GM12878 (cell line): ENCODE measurements around the gene TRIM49. TPM values are rescaled to one million over a fixed set of nuclear protein-coding genes. Genes with fewer than 3 reads are reported as not detected.

Experiments used
- polyA plus RNA-seq, 11 experiments: library from polyadenylated mRNA; depleted of rRNA in 4 of 11; unstranded in 6 of 11; stranded (reverse) in 5 of 11; fragments of >200 nt; fragmentation: Nextera tagmentation in 4 of 11; fragmentation: Illumina TruSeq in 1 of 11; extraction: Ambion mirVana in 4 of 11; extraction: Trizol in 1 of 11; gene quantifications; 1 replicate in 1 of 11; 2 replicates in 10 of 11; pipeline versions ENCODE4 v1.2.1 to v1.2.3, GENCODE V29; 2011 to 2016; ENCODE audit warnings: inconsistent platforms in 2 of 11, missing spikeins in 2 of 11, low read depth in 1 of 11
- small RNA-seq: library from RNA; depleted of rRNA; stranded (forward); fragments of <200 nt; gene quantifications from one replicate; pipeline ENCODE3, GENCODE V24; 2014
- total RNA-seq, 4 experiments: library from RNA; depleted of rRNA in 3 of 4; stranded (reverse); fragments of >200 nt in 3 of 4; fragmentation: Illumina TruSeq in 1 of 4; extraction: Trizol in 1 of 4; gene quantifications; 2 replicates each; pipeline versions ENCODE4 v1.2.1 to v1.2.3, GENCODE V29; 2013 to 2021

TRIM49 gene
- total and polyA plus RNA-seq, 10 of the 15 experiments (the other 5 are each of a cell fraction or from before 2014, with no cell fraction given) = not detected

Small RNAs within 50 kb of the gene (small RNA-seq; reads per million reads assigned to genes)
- gene AP003122.3 = not detected

Other genes starting within 250 kb of the TRIM49 start
- gene TRIM77, start 98.3 kb downstream of the TRIM49 start, total RNA-seq (2014; rRNA removed) = not detected in 2 replicates
- gene TRIM77, start 98.3 kb downstream of the TRIM49 start, total RNA-seq (2014; rRNA removed; fragmentation: Illumina TruSeq; extraction: Trizol) = not detected in 2 replicates
- gene TRIM77, start 98.3 kb downstream of the TRIM49 start, total RNA-seq (2021) = not detected in 2 replicates
- gene TRIM77, start 98.3 kb downstream of the TRIM49 start, polyA plus RNA-seq (2011; rRNA removed) = not detected in 2 replicates
- not detected in 2 replicates for gene TRIM77, start 98.3 kb downstream of the TRIM49 start, polyA plus RNA-seq (2014; fragmentation: Illumina TruSeq; extraction: Trizol)
- not detected for gene TRIM77, start 98.3 kb downstream of the TRIM49 start, polyA plus RNA-seq (2014; fragmentation: Nextera tagmentation; extraction: Ambion mirVana)
- not detected in 2 replicates for gene TRIM77, start 98.3 kb downstream of the TRIM49 start, polyA plus RNA-seq (2014; rRNA removed)
- gene TRIM77, start 98.3 kb downstream of the TRIM49 start, polyA plus RNA-seq (2016; fragmentation: Nextera tagmentation; extraction: Ambion mirVana) = not detected
- gene TRIM64B, start 69.9 kb upstream of the TRIM49 start, total RNA-seq (2014; rRNA removed) = not detected in 2 replicates
- not detected in 2 replicates for gene TRIM64B, start 69.9 kb upstream of the TRIM49 start, total RNA-seq (2014; rRNA removed; fragmentation: Illumina TruSeq; extraction: Trizol)
- not detected in 2 replicates for gene TRIM64B, start 69.9 kb upstream of the TRIM49 start, total RNA-seq (2021)
- gene TRIM64B, start 69.9 kb upstream of the TRIM49 start, polyA plus RNA-seq (2011; rRNA removed) = not detected in 2 replicates
- not detected in 2 replicates for gene TRIM64B, start 69.9 kb upstream of the TRIM49 start, polyA plus RNA-seq (2014; fragmentation: Illumina TruSeq; extraction: Trizol)
- not detected for gene TRIM64B, start 69.9 kb upstream of the TRIM49 start, polyA plus RNA-seq (2014; fragmentation: Nextera tagmentation; extraction: Ambion mirVana)
- gene TRIM64B, start 69.9 kb upstream of the TRIM49 start, polyA plus RNA-seq (2014; rRNA removed) = not detected in 2 replicates
- not detected for gene TRIM64B, start 69.9 kb upstream of the TRIM49 start, polyA plus RNA-seq (2016; fragmentation: Nextera tagmentation; extraction: Ambion mirVana)
- gene TRIM49D1, start 113.7 kb upstream of the TRIM49 start, total RNA-seq (2014; rRNA removed) = not detected in 2 replicates
- gene TRIM49D1, start 113.7 kb upstream of the TRIM49 start, total RNA-seq (2014; rRNA removed; fragmentation: Illumina TruSeq; extraction: Trizol) = not detected in 2 replicates
- not detected in 2 replicates for gene TRIM49D1, start 113.7 kb upstream of the TRIM49 start, total RNA-seq (2021)
- not detected in 2 replicates for gene TRIM49D1, start 113.7 kb upstream of the TRIM49 start, polyA plus RNA-seq (2011; rRNA removed)
- gene TRIM49D1, start 113.7 kb upstream of the TRIM49 start, polyA plus RNA-seq (2014; fragmentation: Illumina TruSeq; extraction: Trizol) = not detected in 2 replicates
- gene TRIM49D1, start 113.7 kb upstream of the TRIM49 start, polyA plus RNA-seq (2014; fragmentation: Nextera tagmentation; extraction: Ambion mirVana) = not detected
- gene TRIM49D1, start 113.7 kb upstream of the TRIM49 start, polyA plus RNA-seq (2014; rRNA removed) = not detected in 2 replicates
- gene TRIM49D1, start 113.7 kb upstream of the TRIM49 start, polyA plus RNA-seq (2016; fragmentation: Nextera tagmentation; extraction: Ambion mirVana) = not detected
- not detected in 2 replicates for gene TRIM49D2, start 115.5 kb upstream of the TRIM49 start, total RNA-seq (2014; rRNA removed)
- not detected in 2 replicates for gene TRIM49D2, start 115.5 kb upstream of the TRIM49 start, total RNA-seq (2014; rRNA removed; fragmentation: Illumina TruSeq; extraction: Trizol)
- not detected in 2 replicates for gene TRIM49D2, start 115.5 kb upstream of the TRIM49 start, total RNA-seq (2021)
- gene TRIM49D2, start 115.5 kb upstream of the TRIM49 start, polyA plus RNA-seq (2011; rRNA removed) = not detected in 2 replicates
- not detected in 2 replicates for gene TRIM49D2, start 115.5 kb upstream of the TRIM49 start, polyA plus RNA-seq (2014; fragmentation: Illumina TruSeq; extraction: Trizol)
- not detected for gene TRIM49D2, start 115.5 kb upstream of the TRIM49 start, polyA plus RNA-seq (2014; fragmentation: Nextera tagmentation; extraction: Ambion mirVana)
- gene TRIM49D2, start 115.5 kb upstream of the TRIM49 start, polyA plus RNA-seq (2014; rRNA removed) = not detected in 2 replicates
- not detected for gene TRIM49D2, start 115.5 kb upstream of the TRIM49 start, polyA plus RNA-seq (2016; fragmentation: Nextera tagmentation; extraction: Ambion mirVana)
- gene TRIM64, start 157.5 kb upstream of the TRIM49 start, total RNA-seq (2014; rRNA removed) = not detected in 2 replicates
- gene TRIM64, start 157.5 kb upstream of the TRIM49 start, total RNA-seq (2014; rRNA removed; fragmentation: Illumina TruSeq; extraction: Trizol) = not detected in 2 replicates
- gene TRIM64, start 157.5 kb upstream of the TRIM49 start, total RNA-seq (2021) = not detected in 2 replicates
- not detected in 2 replicates for gene TRIM64, start 157.5 kb upstream of the TRIM49 start, polyA plus RNA-seq (2011; rRNA removed)
- gene TRIM64, start 157.5 kb upstream of the TRIM49 start, polyA plus RNA-seq (2014; fragmentation: Illumina TruSeq; extraction: Trizol) = not detected in 2 replicates
- gene TRIM64, start 157.5 kb upstream of the TRIM49 start, polyA plus RNA-seq (2014; fragmentation: Nextera tagmentation; extraction: Ambion mirVana) = not detected
- not detected in 2 replicates for gene TRIM64, start 157.5 kb upstream of the TRIM49 start, polyA plus RNA-seq (2014; rRNA removed)
- gene TRIM64, start 157.5 kb upstream of the TRIM49 start, polyA plus RNA-seq (2016; fragmentation: Nextera tagmentation; extraction: Ambion mirVana) = not detected
- gene TRIM49C, start 222.5 kb upstream of the TRIM49 start, total RNA-seq (2014; rRNA removed) = not detected in 2 replicates
- gene TRIM49C, start 222.5 kb upstream of the TRIM49 start, total RNA-seq (2014; rRNA removed; fragmentation: Illumina TruSeq; extraction: Trizol) = not detected in 2 replicates
- gene TRIM49C, start 222.5 kb upstream of the TRIM49 start, total RNA-seq (2021) = not detected in 2 replicates
- gene TRIM49C, start 222.5 kb upstream of the TRIM49 start, polyA plus RNA-seq (2011; rRNA removed) = not detected in 2 replicates
- not detected in 2 replicates for gene TRIM49C, start 222.5 kb upstream of the TRIM49 start, polyA plus RNA-seq (2014; fragmentation: Illumina TruSeq; extraction: Trizol)
- gene TRIM49C, start 222.5 kb upstream of the TRIM49 start, polyA plus RNA-seq (2014; fragmentation: Nextera tagmentation; extraction: Ambion mirVana) = not detected
- gene TRIM49C, start 222.5 kb upstream of the TRIM49 start, polyA plus RNA-seq (2014; rRNA removed) = not detected in 2 replicates
- not detected for gene TRIM49C, start 222.5 kb upstream of the TRIM49 start, polyA plus RNA-seq (2016; fragmentation: Nextera tagmentation; extraction: Ambion mirVana)